HCT116 (cell line): ENCODE measurements around the gene TFCP2L1. TPM values are rescaled to one million over a fixed set of nuclear protein-coding genes. Genes with fewer than 3 reads are reported as not detected.

ENCODE experiments used
- ATAC-seq: fragments of 200-7000 bp; cut with Tn5 transposase; 2 replicates; pipeline ENCODE4 v1.9.1; 2020; ENCODE audit warnings: mild to moderate bottlenecking, moderate library complexity
- BruUV-seq: library from RNA; stranded (reverse); fragments of 400-500 nt; replicated peaks from 2 replicates; lab custom pipeline; 2021; lab: Mats Ljungman, UMichigan
- CTCF ChIA-PET: fragments of 300-600 bp; sonication (Branson Sonifier 250); formaldehyde crosslinking; loops from one replicate; lab custom pipeline; 2021; ENCODE audit warnings: antibody characterized with exemption; lab: Charles Lee
- POLR2A ChIA-PET: fragments of 300-600, 350-600 bp; sonication (Branson Sonifier 250); formaldehyde crosslinking; loops from one replicate; lab custom pipeline; 2021; ENCODE audit warnings: antibody characterized with exemption; lab: Charles Lee
- RAD21 ChIA-PET, 2 experiments: fragments of 300-600 bp; sonication (Branson Sonifier 250); formaldehyde crosslinking; loops; one replicate each; lab custom pipeline; 2023; ENCODE audit warnings: low total read pairs in 2 of 2; ENCODE audit not compliant: uncharacterized antibody in 2 of 2, unreplicated experiment in 2 of 2, low non-redundant PET in 1 of 2; lab: Charles Lee
- DNase-seq: peaks from one replicate; pipeline ENCODE4 v3.0.0-alpha.2; 2010; ENCODE audit warnings: low read depth, low spot score
- H2AFZ ChIP-seq: fragments of 200-600 bp; shearing (Covaris generic), sonication (generic); 2 replicates; pipeline ENCODE4 v1.6.1; 2017; ENCODE audit warnings: low read depth, mixed run types, mixed read lengths, antibody characterized with exemption, low read length; ENCODE audit not compliant: poor library complexity, severe bottlenecking
- H3K27ac ChIP-seq: 2 replicates; pipeline ENCODE4 v1.5.1; 2012; ENCODE audit warnings: low read depth, low read length
- H3K27me3 ChIP-seq: fragments of 200-600 bp; sonication (generic); 2 replicates; pipeline ENCODE4 v1.6.1; 2016; ENCODE audit warnings: mixed run types, low read length, mixed read lengths; ENCODE audit not compliant: insufficient read depth
- H3K36me3 ChIP-seq, 2 experiments: fragments of 200-500 bp in 1 of 2; fragments of 200-600 bp in 1 of 2; sonication (Bioruptor generic) in 1 of 2; sonication (generic) in 1 of 2; 2 replicates each; pipeline versions ENCODE4 v1.5.1 to v1.6.1; 2014 to 2016; ENCODE audit warnings: low read length in 2 of 2, inconsistent platforms in 1 of 2, mixed read lengths in 1 of 2, mixed run types in 1 of 2; ENCODE audit not compliant: insufficient read depth in 2 of 2, control insufficient read depth in 1 of 2
- H3K4me1 ChIP-seq, 2 experiments: fragments of 200-600 bp in 1 of 2; sonication (generic) in 1 of 2; 2 replicates each; pipeline versions ENCODE4 v1.5.1 to v1.6.1; 2012 to 2017; ENCODE audit warnings: low read length in 2 of 2, inconsistent platforms in 1 of 2, mild to moderate bottlenecking in 1 of 2, mixed read lengths in 1 of 2, mixed run types in 1 of 2, moderate library complexity in 1 of 2; ENCODE audit not compliant: insufficient read depth in 2 of 2, control insufficient read depth in 1 of 2
- H3K4me2 ChIP-seq: fragments of 200-600 bp; sonication (generic); 2 replicates; pipeline ENCODE4 v1.6.1; 2017; ENCODE audit warnings: mixed run types, low read length, mixed read lengths
- H3K4me3 ChIP-seq, 2 experiments: fragments of 200-600 bp in 1 of 2; sonication (generic) in 1 of 2; replicated peaks in 1 of 2; 2 replicates each; pipeline ENCODE4 v1.5.1; 2011 to 2016; ENCODE audit warnings: low read length in 2 of 2, control low read depth in 1 of 2, low read depth in 1 of 2, mild to moderate bottlenecking in 1 of 2, mixed read lengths in 1 of 2, mixed run types in 1 of 2
- H3K79me2 ChIP-seq: fragments of 200-600 bp; sonication (generic); 2 replicates; pipeline ENCODE4 v1.6.1; 2017; ENCODE audit warnings: mild to moderate bottlenecking, mixed run types, low read length, moderate library complexity, mixed read lengths; ENCODE audit not compliant: insufficient read depth
- H3K9ac ChIP-seq: fragments of 200-600 bp; sonication (generic); 2 replicates; pipeline ENCODE4 v1.6.1; 2016; ENCODE audit warnings: low read length, mixed read lengths
- H3K9me2 ChIP-seq: fragments of 200-600 bp; sonication (generic), shearing (Covaris generic); 2 replicates; pipeline ENCODE4 v1.6.1; 2017; ENCODE audit warnings: mixed run types, mild to moderate bottlenecking, moderate library complexity; ENCODE audit not compliant: insufficient read depth
- H3K9me3 ChIP-seq, 2 experiments: fragments of 200-500 bp in 1 of 2; fragments of 200-600 bp in 1 of 2; sonication (Bioruptor generic) in 1 of 2; sonication (generic) in 1 of 2; 2 replicates each; pipeline ENCODE4 v1.6.1; 2014 to 2017; ENCODE audit warnings: low read length in 2 of 2, mixed read lengths in 2 of 2, inconsistent platforms in 1 of 2, low read depth in 1 of 2, mild to moderate bottlenecking in 1 of 2, mixed run types in 1 of 2, moderate library complexity in 1 of 2; ENCODE audit not compliant: control insufficient read depth in 1 of 2, insufficient read depth in 1 of 2
- H4K20me1 ChIP-seq: fragments of 200-600 bp; sonication (generic), shearing (Covaris generic); 2 replicates; pipeline ENCODE4 v1.6.1; 2017; ENCODE audit warnings: mixed run types, mild to moderate bottlenecking, moderate library complexity; ENCODE audit not compliant: insufficient read depth
- CBX3 ChIP-seq: IDR thresholded peaks from 2 replicates; pipeline ENCODE4 v1.6.1; 2012; ENCODE audit warnings: low read depth
- CEBPB ChIP-seq: IDR thresholded peaks from 2 replicates; pipeline ENCODE4 v1.6.1; 2012; ENCODE audit warnings: low read depth
- EGR1 ChIP-seq: IDR thresholded peaks from 2 replicates; pipeline ENCODE4 v1.6.1; 2012; ENCODE audit warnings: low read depth
- ELF1 ChIP-seq: IDR thresholded peaks from 2 replicates; pipeline ENCODE4 v1.6.1; 2012; ENCODE audit warnings: low read depth, borderline replicate concordance
- EZH2phosphoT487 ChIP-seq: fragments of 200-600 bp; IDR thresholded peaks from 2 replicates; pipeline ENCODE4 v1.6.1; 2018; ENCODE audit warnings: antibody characterized with exemption, borderline replicate concordance
- POLR2AphosphoS5 ChIP-seq: IDR thresholded peaks from 2 replicates; pipeline ENCODE4 v1.6.1; 2011; ENCODE audit warnings: mild to moderate bottlenecking, low read depth, low read length, moderate library complexity
- RAD21 ChIP-seq: IDR thresholded peaks from 2 replicates; pipeline ENCODE4 v1.6.1; 2012; ENCODE audit warnings: low read depth, mild to moderate bottlenecking
- REST ChIP-seq: IDR thresholded peaks from 2 replicates; pipeline ENCODE4 v1.6.1; 2012; ENCODE audit warnings: low read depth
- SRF ChIP-seq: IDR thresholded peaks from 2 replicates; pipeline ENCODE4 v1.6.1; 2012; ENCODE audit warnings: low read depth
- TCF7L2 ChIP-seq: IDR thresholded peaks from 2 replicates; pipeline ENCODE4 v1.7.0; 2011; ENCODE audit warnings: borderline replicate concordance, inconsistent platforms; ENCODE audit not compliant: insufficient read depth, insufficient read length; ENCODE audit errors: extremely low read depth
- YY1 ChIP-seq: IDR thresholded peaks from 2 replicates; pipeline ENCODE4 v1.6.1; 2011; ENCODE audit warnings: low read length, low read depth, moderate library complexity, mild to moderate bottlenecking; ENCODE audit not compliant: insufficient replicate concordance; ENCODE audit errors: extremely low read depth
- ZFX ChIP-seq: fragments of 450-650 bp; IDR thresholded peaks from 2 replicates; pipeline ENCODE4 v1.6.1; 2017
- intact Hi-C: fragments of 100-400 bp; cut with micrococcal nuclease; formaldehyde crosslinking; loops from 2 replicates; pipeline ENCODE4 v1.10.0; 2022
- total RNA-seq: library from RNA; stranded (reverse); gene quantifications from one replicate; pipeline ENCODE4 v1.2.1, GENCODE V29; 2021; ENCODE audit not compliant: unreplicated experiment
- TF ChIP-seq, protein P1 (sequence below), 3 experiments: fragments of 200-600 bp in 1 of 3; sonication (generic) in 1 of 3; IDR thresholded peaks in 2 of 3; conservative IDR thresholded peaks in 1 of 3; 2 replicates each; pipeline ENCODE4 v1.5.1; 2012 to 2017; ENCODE audit warnings: low read depth in 2 of 3, low read length in 2 of 3, antibody characterized with exemption in 1 of 3, borderline replicate concordance in 1 of 3, control low read depth in 1 of 3, mild to moderate bottlenecking in 1 of 3, mixed read lengths in 1 of 3, mixed run types in 1 of 3, moderate library complexity in 1 of 3; ENCODE audit not compliant: insufficient read depth in 1 of 3

TFCP2L1 gene
- total RNA-seq, 1 experiment from 2014 or later = 8.4 TPM

- Histone ChIP-seq H3K27me3 (no peaks in the 10 kb centered on the region), H3K9me3 (no peaks in the 10 kb centered on the region), H3K79me2 (no peaks in the 10 kb centered on the region), H4K20me1 (no peaks in the 10 kb centered on the region), H3K9ac (no peak overlapping the region), H3K4me3 (no peak overlapping the region), H3K27ac (no peak overlapping the region), H3K4me1 (no peaks in the 10 kb centered on the region), H2AFZ (no peak overlapping the region), H3K9me2 (no peaks in the 10 kb centered on the region), H3K4me2 (no peak overlapping the region), H3K36me3 (no peaks in the 10 kb centered on the region)
- no peak for TF ChIP-seq EZH2phosphoT487
- no peak for TF ChIP-seq POLR2AphosphoS5
- TF ChIP-seq ZFX = no peak
- no peak for TF ChIP-seq SRF
- TF ChIP-seq REST = no peak
- no peak for TF ChIP-seq EGR1
- POLR2A ChIA-PET = no interaction called here
- ATAC-seq = no peak
- CTCF ChIA-PET = no interaction called here
- RAD21 ChIA-PET = no interaction called here
- no TSS peak for BruUV-seq
- intact Hi-C loops = no loop called here
- no peak for DNase-seq
Measured at GRCh38 chr2:121245120-121245820, 39.7 kb downstream of the TFCP2L1 start.

- no peak for ATAC-seq
- no peak for TF ChIP-seq CBX3
- no peak for TF ChIP-seq YY1
- TF ChIP-seq CEBPB = no peak
- TF ChIP-seq, protein P1, sequence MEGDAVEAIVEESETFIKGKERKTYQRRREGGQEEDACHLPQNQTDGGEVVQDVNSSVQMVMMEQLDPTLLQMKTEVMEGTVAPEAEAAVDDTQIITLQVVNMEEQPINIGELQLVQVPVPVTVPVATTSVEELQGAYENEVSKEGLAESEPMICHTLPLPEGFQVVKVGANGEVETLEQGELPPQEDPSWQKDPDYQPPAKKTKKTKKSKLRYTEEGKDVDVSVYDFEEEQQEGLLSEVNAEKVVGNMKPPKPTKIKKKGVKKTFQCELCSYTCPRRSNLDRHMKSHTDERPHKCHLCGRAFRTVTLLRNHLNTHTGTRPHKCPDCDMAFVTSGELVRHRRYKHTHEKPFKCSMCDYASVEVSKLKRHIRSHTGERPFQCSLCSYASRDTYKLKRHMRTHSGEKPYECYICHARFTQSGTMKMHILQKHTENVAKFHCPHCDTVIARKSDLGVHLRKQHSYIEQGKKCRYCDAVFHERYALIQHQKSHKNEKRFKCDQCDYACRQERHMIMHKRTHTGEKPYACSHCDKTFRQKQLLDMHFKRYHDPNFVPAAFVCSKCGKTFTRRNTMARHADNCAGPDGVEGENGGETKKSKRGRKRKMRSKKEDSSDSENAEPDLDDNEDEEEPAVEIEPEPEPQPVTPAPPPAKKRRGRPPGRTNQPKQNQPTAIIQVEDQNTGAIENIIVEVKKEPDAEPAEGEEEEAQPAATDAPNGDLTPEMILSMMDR (IDR thresholded peaks at IDR 0.05 in 2 of 3, conservative IDR thresholded peaks at IDR 0.05 in 1 of 3; ENCODE audit: borderline replicate concordance in 1 of 3, insufficient read depth in 1 of 3, low read depth in 2 of 3, low read length in 2 of 3) = no peak
- no peak for TF ChIP-seq EGR1
- no peak for TF ChIP-seq RAD21
- TF ChIP-seq TCF7L2 = no peak
- TF ChIP-seq ELF1 = no peak
- TF ChIP-seq, all 23 proteins: peak for 0
- H3K4me2 ChIP-seq = no peak overlapping the region
- no peaks in the 10 kb centered on the region for H4K20me1 ChIP-seq
- intact Hi-C loops = no loop called here
- BruUV-seq = no TSS peak
- H3K79me2 ChIP-seq = no peaks in the 10 kb centered on the region
- no peaks in the 10 kb centered on the region for H3K27me3 ChIP-seq
- ChIA-PET CTCF (no interaction called here), POLR2A (no interaction called here), RAD21 (no interaction called here)
- H3K4me3 ChIP-seq = no peak overlapping the region
- no peak overlapping the region for H2AFZ ChIP-seq
- H3K4me1 ChIP-seq = no peaks in the 10 kb centered on the region
- no peak for DNase-seq
- H3K9me2 ChIP-seq = no peaks in the 10 kb centered on the region
- H3K9ac ChIP-seq = no peak overlapping the region
- H3K27ac ChIP-seq = no peak overlapping the region
- H3K36me3 ChIP-seq = no peaks in the 10 kb centered on the region
- no peaks in the 10 kb centered on the region for H3K9me3 ChIP-seq
Measured at GRCh38 chr2:121244616-121245015, 40.4 kb downstream of the TFCP2L1 start.
